Epithelial cell of esophagus (primary cell): ENCODE data around the gene NAAA.

Experiments
- DNase-seq: peaks from one replicate; pipeline ENCODE4 v3.0.0; 2010; ENCODE audit warnings: low read depth
- H3K4me3 ChIP-seq: 2 replicates; pipeline ENCODE4 v1.5.1; 2011; ENCODE audit warnings: mild to moderate bottlenecking, low read length, control low read depth
- TF ChIP-seq, protein P1 (sequence below): IDR thresholded peaks from 2 replicates; pipeline ENCODE4 v1.5.1; 2011; ENCODE audit warnings: low read depth, mild to moderate bottlenecking, low read length, control low read depth, inconsistent platforms; ENCODE audit not compliant: insufficient read depth; ENCODE audit errors: missing control alignments

The NAAA gene

DNA sequence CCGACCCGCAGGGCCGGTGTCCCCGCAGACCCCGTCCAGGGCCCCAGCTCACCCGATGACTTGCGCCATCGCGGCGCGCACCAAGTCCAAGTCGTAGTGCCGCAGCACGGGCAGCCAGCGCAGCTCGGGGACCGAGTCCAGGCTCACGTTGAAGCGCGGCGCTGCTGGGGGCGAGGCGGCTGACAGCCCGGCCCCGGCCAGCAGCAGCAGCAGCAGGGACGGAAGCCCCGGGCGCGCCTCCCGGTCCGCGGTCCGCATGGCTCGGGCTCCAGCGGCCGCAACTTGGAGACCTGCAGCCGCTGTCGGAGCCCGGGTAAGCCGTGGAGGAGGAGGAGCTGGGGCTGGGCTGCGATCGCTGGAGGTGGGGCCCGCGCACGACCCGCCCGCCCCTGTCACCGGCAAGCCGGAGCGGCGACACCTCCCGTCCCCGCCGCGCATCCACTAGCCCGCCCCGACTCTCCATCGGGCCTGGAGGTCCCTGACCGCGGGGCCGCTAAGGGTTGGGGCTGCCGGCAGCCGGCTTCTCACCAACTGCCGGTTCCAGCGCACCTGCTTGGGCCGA lies at the start of gene NAAA:
Gene NAAA, minus strand, starts transcription at position 322 of the 562 bp plus-strand sequence. Its CDS starts 64 bp downstream, at position 258.
- TF ChIP-seq, protein P1, sequence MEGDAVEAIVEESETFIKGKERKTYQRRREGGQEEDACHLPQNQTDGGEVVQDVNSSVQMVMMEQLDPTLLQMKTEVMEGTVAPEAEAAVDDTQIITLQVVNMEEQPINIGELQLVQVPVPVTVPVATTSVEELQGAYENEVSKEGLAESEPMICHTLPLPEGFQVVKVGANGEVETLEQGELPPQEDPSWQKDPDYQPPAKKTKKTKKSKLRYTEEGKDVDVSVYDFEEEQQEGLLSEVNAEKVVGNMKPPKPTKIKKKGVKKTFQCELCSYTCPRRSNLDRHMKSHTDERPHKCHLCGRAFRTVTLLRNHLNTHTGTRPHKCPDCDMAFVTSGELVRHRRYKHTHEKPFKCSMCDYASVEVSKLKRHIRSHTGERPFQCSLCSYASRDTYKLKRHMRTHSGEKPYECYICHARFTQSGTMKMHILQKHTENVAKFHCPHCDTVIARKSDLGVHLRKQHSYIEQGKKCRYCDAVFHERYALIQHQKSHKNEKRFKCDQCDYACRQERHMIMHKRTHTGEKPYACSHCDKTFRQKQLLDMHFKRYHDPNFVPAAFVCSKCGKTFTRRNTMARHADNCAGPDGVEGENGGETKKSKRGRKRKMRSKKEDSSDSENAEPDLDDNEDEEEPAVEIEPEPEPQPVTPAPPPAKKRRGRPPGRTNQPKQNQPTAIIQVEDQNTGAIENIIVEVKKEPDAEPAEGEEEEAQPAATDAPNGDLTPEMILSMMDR: no peak
- H3K4me3 ChIP-seq: peak within 1 kb of the TSS; percentile 74
- peak; percentile 68 for DNase-seq

GRCh38 chr4:75989846-75990528 lies 49.2 kb upstream of the NAAA start:
- peak; percentile 5 for DNase-seq
- peak overlapping the region; percentile 85 for H3K4me3 ChIP-seq
- TF ChIP-seq, protein P1: no peak

DNA sequence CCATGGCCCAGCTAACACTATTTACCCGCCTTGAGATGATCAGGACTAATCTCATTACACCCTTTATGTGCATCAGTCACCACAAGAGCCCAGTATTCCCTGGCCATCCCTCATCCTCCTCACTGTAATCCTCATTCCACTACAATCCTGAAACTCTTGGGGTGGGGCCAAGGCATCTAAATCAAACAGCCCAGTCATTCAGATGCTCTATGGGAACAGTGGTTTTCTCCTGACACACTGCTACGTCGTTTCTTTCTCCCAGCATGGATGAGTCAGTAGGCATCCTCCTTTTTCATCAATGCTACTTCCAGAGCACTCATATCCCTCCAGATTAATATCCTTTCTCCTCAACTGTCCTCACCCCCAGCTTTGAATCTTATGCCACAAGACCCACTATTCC lies 44.3 kb upstream of the NAAA start:
- TF ChIP-seq, protein P1: no peak
- peak; percentile 80 for DNase-seq
- no peak overlapping the region for H3K4me3 ChIP-seq

- DNase-seq: no peak
- TF ChIP-seq, protein P1: no peak
- H3K4me3 ChIP-seq: no peak overlapping the region
Measured at GRCh38 chr4:75980576-75980975, 39.8 kb upstream of the NAAA start.

- no peak for DNase-seq
- TF ChIP-seq, protein P1: no peak
- H3K4me3 ChIP-seq: no peak overlapping the region
Measured at GRCh38 chr4:75976177-75976576, 35.4 kb upstream of the NAAA start.

DNA sequence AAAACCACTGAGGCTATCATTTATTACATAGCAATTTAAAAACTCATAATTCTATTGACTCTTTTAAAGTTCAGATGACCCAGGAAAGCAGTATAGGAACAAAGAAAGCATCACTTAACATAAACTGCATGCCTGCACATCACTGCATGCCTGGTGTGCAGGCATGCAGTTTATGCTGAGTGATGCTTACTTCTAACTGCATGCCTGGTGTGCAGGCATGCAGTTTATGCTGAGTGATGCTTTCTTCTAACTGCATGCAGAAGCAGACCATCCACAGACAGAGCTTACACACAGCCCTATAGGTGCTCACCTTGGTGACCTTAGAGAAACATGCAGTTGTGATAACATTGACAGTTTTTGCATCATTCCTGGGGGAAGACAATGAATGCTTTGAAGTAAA lies 33.0 kb upstream of the NAAA start:
- no peak for DNase-seq
- TF ChIP-seq, protein P1: no peak
- H3K4me3 ChIP-seq: no peak overlapping the region

GRCh38 chr4:75968084-75968483 lies 27.3 kb upstream of the NAAA start:
- DNase-seq: no peak
- TF ChIP-seq, protein P1: no peak
- H3K4me3 ChIP-seq: no peak overlapping the region
